Osteoblast (primary cell): ENCODE data around the gene NAV2. TPM values are rescaled to one million over a fixed set of nuclear protein-coding genes. Genes with fewer than 3 reads are reported as not detected.

Experiments used
- DNase-seq: peaks from one replicate; pipeline ENCODE4 v3.0.0; 2011; ENCODE audit warnings: low spot score, mixed read lengths; ENCODE audit not compliant: insufficient read length; ENCODE audit errors: missing footprints
- H2AFZ ChIP-seq: 2 replicates; pipeline ENCODE4 v1.6.0; 2011; ENCODE audit warnings: mild to moderate bottlenecking, low read length
- H3K27ac ChIP-seq: 2 replicates; pipeline ENCODE4 v1.5.1; 2011; ENCODE audit warnings: mild to moderate bottlenecking, low read depth, low read length, moderate library complexity
- H3K27me3 ChIP-seq: 2 replicates; pipeline ENCODE4 v1.6.0; 2012; ENCODE audit warnings: mild to moderate bottlenecking, control low read depth, inconsistent platforms, low read length, moderate library complexity; ENCODE audit not compliant: insufficient read depth
- H3K36me3 ChIP-seq: 2 replicates; pipeline ENCODE4 v1.5.1; 2011; ENCODE audit warnings: mild to moderate bottlenecking, low read length, control low read depth, moderate library complexity; ENCODE audit not compliant: insufficient read depth
- H3K4me1 ChIP-seq: 2 replicates; pipeline ENCODE4 v1.5.1; 2011; ENCODE audit warnings: mild to moderate bottlenecking, low read length, control low read depth, moderate library complexity; ENCODE audit not compliant: insufficient read depth
- H3K4me2 ChIP-seq: 2 replicates; pipeline ENCODE4 v1.6.0; 2011; ENCODE audit warnings: mild to moderate bottlenecking, low read length; ENCODE audit not compliant: insufficient read depth
- H3K4me3 ChIP-seq: fragments of 200-600 bp; sonication (generic); 3 replicates; pipeline ENCODE4 v1.5.1; 2012; ENCODE audit warnings: mild to moderate bottlenecking, low read length, inconsistent platforms; ENCODE audit not compliant: insufficient read depth
- H3K79me2 ChIP-seq: 2 replicates; pipeline ENCODE4 v1.6.0; 2012; ENCODE audit warnings: mild to moderate bottlenecking, low read length, control low read depth, inconsistent platforms; ENCODE audit not compliant: insufficient read depth
- H3K9me3 ChIP-seq: 2 replicates; pipeline ENCODE4 v1.5.1; 2011; ENCODE audit warnings: low read depth, low read length, control low read depth
- H4K20me1 ChIP-seq: 2 replicates; pipeline ENCODE4 v1.6.0; 2012; ENCODE audit warnings: mild to moderate bottlenecking, low read length, control low read depth; ENCODE audit not compliant: insufficient read depth
- total RNA-seq: library from RNA; depleted of rRNA; stranded (reverse); fragments of >200 nt; gene quantifications from 2 replicates; pipeline ENCODE4 v1.2.3, GENCODE V29; 2012
- TF ChIP-seq, protein P1 (sequence below): IDR thresholded peaks from 2 replicates; pipeline ENCODE4 v1.5.1; 2011; ENCODE audit warnings: mild to moderate bottlenecking, low read depth, low read length, moderate library complexity; ENCODE audit errors: extremely low read depth

Gene NAV2
- total RNA-seq, 1 donor = 8.7 TPM

GRCh38 chr11:20116825-20117224 lies 404.2 kb downstream of the NAV2 start:
- Histone ChIP-seq H4K20me1 (no peaks in the 10 kb centered on the region), H3K4me2 (no peak overlapping the region), H3K36me3 (peaks cover 27% of the 10 kb centered on the region), H2AFZ (no peak overlapping the region), H3K4me3 (no peak overlapping the region), H3K4me1 (peaks cover 15% of the 10 kb centered on the region), H3K27me3 (no peaks in the 10 kb centered on the region), H3K79me2 (no peaks in the 10 kb centered on the region), H3K9me3 (no peaks in the 10 kb centered on the region), H3K27ac (no peak overlapping the region)
- TF ChIP-seq, protein P1, sequence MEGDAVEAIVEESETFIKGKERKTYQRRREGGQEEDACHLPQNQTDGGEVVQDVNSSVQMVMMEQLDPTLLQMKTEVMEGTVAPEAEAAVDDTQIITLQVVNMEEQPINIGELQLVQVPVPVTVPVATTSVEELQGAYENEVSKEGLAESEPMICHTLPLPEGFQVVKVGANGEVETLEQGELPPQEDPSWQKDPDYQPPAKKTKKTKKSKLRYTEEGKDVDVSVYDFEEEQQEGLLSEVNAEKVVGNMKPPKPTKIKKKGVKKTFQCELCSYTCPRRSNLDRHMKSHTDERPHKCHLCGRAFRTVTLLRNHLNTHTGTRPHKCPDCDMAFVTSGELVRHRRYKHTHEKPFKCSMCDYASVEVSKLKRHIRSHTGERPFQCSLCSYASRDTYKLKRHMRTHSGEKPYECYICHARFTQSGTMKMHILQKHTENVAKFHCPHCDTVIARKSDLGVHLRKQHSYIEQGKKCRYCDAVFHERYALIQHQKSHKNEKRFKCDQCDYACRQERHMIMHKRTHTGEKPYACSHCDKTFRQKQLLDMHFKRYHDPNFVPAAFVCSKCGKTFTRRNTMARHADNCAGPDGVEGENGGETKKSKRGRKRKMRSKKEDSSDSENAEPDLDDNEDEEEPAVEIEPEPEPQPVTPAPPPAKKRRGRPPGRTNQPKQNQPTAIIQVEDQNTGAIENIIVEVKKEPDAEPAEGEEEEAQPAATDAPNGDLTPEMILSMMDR = no peak
- no peak for DNase-seq

DNA sequence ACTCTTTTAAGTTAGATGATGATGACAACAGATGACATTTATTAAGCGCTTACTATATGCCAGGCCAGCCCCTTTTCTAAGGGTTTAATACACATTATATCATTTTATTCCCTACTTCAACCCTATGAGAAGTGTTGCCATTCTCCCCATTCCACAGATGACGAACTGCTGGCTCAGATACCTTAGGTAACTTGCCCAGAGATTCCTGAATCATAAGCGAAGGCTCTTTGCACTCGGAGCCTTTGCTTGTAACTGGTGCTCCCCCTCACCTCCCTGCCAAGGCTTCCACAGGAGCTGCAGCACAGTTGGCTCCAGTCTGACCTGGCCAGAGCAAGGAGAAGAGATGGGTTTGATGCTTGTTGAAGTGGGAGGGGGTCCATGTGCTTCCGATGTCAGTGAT lies 404.7 kb downstream of the NAV2 start:
- Histone ChIP-seq H4K20me1 (no peaks in the 10 kb centered on the region), H3K4me3 (no peak overlapping the region), H3K27ac (no peak overlapping the region), H3K4me1 (peaks cover 12% of the 10 kb centered on the region), H3K79me2 (no peaks in the 10 kb centered on the region), H3K4me2 (no peak overlapping the region), H2AFZ (no peak overlapping the region), H3K36me3 (peaks cover 27% of the 10 kb centered on the region), H3K27me3 (no peaks in the 10 kb centered on the region), H3K9me3 (no peaks in the 10 kb centered on the region)
- TF ChIP-seq, protein P1 = no peak
- DNase-seq = no peak

- Histone ChIP-seq H3K9me3 (no peaks in the 10 kb centered on the region), H4K20me1 (no peaks in the 10 kb centered on the region), H3K4me1 (peaks cover 5% of the 10 kb centered on the region), H3K79me2 (no peaks in the 10 kb centered on the region), H3K27me3 (no peaks in the 10 kb centered on the region), H3K4me3 (no peak overlapping the region), H3K27ac (no peak overlapping the region), H2AFZ (no peak overlapping the region), H3K4me2 (no peak overlapping the region), H3K36me3 (peaks cover 27% of the 10 kb centered on the region)
- TF ChIP-seq, protein P1 = no peak
- DNase-seq = no peak
Measured at GRCh38 chr11:20118209-20118608, 405.6 kb downstream of the NAV2 start.

DNA sequence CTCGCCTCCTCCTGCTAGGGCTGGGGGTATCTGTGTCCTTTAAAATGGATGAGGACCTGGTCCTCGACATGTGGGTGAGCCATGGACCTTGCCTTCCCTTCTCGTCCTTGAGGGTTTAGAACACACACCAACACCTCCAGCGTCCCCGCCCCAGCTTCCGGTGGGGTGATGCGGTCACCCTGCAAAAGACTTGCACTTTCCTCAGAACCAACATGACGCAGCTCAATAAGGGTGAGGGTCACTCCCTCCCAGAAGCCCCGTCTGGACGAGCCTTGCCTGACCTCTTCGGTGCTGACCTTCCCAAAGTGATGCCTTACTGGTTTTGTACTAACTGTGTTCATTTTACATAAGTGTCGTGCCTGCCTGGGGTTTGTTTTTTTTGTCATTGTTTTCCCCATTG lies 406.7 kb downstream of the NAV2 start:
- H2AFZ ChIP-seq = no peak overlapping the region
- no peaks in the 10 kb centered on the region for H3K27me3 ChIP-seq
- H3K9me3 ChIP-seq = no peaks in the 10 kb centered on the region
- H3K27ac ChIP-seq = no peak overlapping the region
- TF ChIP-seq, protein P1 = no peak
- H3K4me2 ChIP-seq = no peak overlapping the region
- no peak overlapping the region for H3K4me3 ChIP-seq
- H3K4me1 ChIP-seq = peaks cover 5% of the 10 kb centered on the region
- no peaks in the 10 kb centered on the region for H3K79me2 ChIP-seq
- peaks cover 27% of the 10 kb centered on the region for H3K36me3 ChIP-seq
- DNase-seq = no peak
- no peaks in the 10 kb centered on the region for H4K20me1 ChIP-seq
